GM19025 (cell line): ENCODE data around the gene NR2F2.

Experiments used
- ATAC-seq: cut with Tn5 transposase; IDR thresholded peaks from one replicate; pipeline ENCODE4 v1.9.1; 2021; ENCODE audit warnings: mild to moderate bottlenecking, low read depth, moderate library complexity; ENCODE audit not compliant: unreplicated experiment

Gene NR2F2

GRCh38 chr15:96341513-96342405, 11.3 kb downstream of the NR2F2 start:
- no peak for ATAC-seq

- ATAC-seq, result no peak
Measured at GRCh38 chr15:96342406-96343112, 12.1 kb downstream of the NR2F2 start.

- ATAC-seq, result no peak
Measured at GRCh38 chr15:96343113-96344059, 12.9 kb downstream of the NR2F2 start.

GRCh38 chr15:96344060-96344705, 13.7 kb downstream of the NR2F2 start:
- ATAC-seq, result no peak

GRCh38 chr15:96344706-96345559, 14.4 kb downstream of the NR2F2 start:
- no peak for ATAC-seq

- ATAC-seq, result no peak
Measured at GRCh38 chr15:96345560-96346399, 15.3 kb downstream of the NR2F2 start.

GRCh38 chr15:96346409-96346970, 16.0 kb downstream of the NR2F2 start:
- no peak for ATAC-seq

GRCh38 chr15:96347181-96348111, 16.9 kb downstream of the NR2F2 start:
- ATAC-seq, result no peak

GRCh38 chr15:96348112-96349027, 17.9 kb downstream of the NR2F2 start:
- ATAC-seq, result no peak

- no peak for ATAC-seq
Measured at GRCh38 chr15:96349034-96349856, 18.7 kb downstream of the NR2F2 start.

GRCh38 chr15:96349857-96350720, 19.6 kb downstream of the NR2F2 start:
- ATAC-seq, result no peak

GRCh38 chr15:96350934-96351724, 20.6 kb downstream of the NR2F2 start:
- no peak for ATAC-seq
